ACHN (cell line): ENCODE data around the gene PUM1.
"Not testable (repeated sequence)": the region's sequence is repeated elsewhere in the genome, so short reads cannot be mapped to it uniquely, and the experiment has no call there.

ENCODE experiments used
- DNase-seq: peaks from one replicate; pipeline ENCODE4 v3.0.0-alpha.2; 2015
- in situ Hi-C: cut with HindIII; loops from 2 replicates; pipeline ENCODE4 v1.10.0; 2017; ENCODE audit warnings: low sequenced_read_pairs, low pct_ligation_motif_present, low pct_unique_long_range_greater_than_20kb

The PUM1 gene

DNA sequence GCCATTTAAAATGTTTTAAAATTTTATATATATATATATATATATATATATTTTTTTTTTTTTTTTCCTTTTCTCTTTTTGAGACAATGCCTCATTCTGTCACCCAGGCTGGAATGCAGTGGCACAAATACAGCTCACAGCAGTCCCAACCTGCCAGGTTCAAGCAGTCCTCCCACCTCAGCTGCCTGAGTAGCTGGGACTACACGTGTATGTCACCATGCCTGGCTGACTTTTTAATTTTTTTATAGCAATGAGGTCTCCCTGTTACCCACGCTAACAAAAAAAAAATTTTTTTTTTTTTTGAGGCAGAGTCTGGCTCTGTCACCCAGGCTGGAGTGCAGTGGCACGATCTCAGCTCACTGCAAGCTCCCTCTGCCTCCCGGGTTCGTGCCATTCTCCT is 26.6 kb downstream of the PUM1 start:
- in situ Hi-C loops, DNase-seq: not testable (repeated sequence)

DNA sequence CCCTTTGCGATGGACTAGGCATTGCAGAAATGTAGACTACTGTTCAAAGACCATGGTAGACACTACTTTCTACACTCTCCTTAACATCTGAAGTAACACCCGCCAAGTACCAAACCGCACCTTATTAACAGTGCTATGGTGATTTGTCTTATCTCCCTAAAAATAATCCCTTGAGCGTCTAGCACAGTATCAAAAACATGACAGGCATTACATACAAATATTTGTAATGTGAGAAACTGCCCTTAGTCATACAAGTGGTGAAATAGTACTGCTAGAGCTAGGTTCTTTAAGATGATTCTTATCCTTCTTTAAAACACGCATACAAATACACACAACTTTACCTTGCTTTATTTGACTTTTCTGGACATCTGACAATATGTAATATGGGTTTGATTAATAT is 27.2 kb downstream of the PUM1 start:
- no peak for DNase-seq
- in situ Hi-C loops = no loop called here

DNA sequence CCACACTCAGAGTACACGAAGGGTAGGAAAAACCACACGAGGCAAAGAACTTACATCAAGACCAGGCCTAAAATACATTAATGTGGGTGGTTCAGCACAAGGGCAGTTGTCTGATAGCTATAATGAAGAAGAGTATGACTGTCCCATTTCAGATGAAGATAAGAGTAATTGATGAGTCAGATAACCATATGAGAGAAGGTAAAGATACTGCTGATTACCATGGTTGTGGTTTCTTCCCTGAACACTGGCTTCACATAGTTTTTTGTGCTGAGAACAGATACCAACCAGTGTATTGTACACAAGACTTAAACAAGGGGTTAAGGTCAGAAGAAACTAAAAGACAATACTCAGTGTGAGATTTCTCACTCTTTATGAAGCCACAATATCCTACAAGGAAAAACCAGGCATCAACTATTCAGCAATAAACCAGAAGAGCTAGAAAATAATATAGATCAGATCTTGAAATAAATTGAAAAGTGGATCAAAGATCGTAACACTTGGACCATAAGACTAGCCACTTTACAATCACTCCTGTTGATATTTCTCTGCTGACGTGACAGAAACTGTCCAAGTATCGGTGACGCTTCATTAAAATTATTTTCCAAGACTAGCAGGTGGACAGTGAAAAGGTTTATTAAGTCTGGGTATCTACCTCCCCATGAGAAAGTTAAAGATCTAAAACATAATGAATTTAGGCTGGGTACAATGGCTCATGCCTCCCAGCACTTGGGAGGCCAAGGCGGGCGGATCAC is 28.6 kb downstream of the PUM1 start:
- in situ Hi-C loops = no loop called here
- DNase-seq = no peak

DNA sequence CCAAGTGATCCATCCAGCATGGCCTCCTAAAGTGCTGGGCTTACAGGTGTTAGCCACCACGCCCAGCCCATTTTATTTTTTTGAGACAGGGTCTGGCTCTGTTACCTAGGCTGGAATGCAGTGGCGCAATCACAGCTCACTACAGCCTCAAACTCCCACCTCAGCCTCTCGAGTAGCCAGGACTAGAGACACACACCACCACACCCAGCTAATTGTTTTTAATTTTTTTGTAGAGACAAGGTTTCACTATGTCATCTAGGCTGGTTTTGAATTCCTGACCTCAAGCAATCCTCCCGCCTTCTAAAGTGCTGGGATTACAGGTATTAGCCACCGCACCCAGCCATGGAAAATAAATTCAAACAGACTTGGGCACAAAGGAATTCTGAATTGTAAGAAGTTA is 31.9 kb downstream of the PUM1 start:
- in situ Hi-C loops = no loop called here
- no peak for DNase-seq

DNA sequence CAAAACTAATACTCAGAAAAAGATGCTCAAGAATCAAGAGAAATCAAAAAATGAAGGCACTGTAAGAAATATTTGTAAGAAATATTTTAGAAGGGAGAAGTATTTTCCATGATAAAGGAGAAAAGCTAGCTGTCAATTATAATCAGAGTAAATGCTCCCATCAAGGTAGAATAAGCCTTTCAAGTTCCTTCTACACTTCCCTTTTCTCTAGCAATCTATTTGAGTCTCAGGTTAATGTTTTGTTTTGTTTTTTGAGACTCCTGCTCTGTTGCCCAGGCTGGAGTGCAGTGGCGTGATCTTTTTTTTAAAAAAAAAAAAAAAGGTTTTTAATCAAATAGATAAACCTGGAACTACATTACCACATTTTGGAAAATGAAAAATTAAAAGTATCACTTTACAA is 33.3 kb downstream of the PUM1 start:
- in situ Hi-C loops = no loop called here
- DNase-seq = no peak

DNA sequence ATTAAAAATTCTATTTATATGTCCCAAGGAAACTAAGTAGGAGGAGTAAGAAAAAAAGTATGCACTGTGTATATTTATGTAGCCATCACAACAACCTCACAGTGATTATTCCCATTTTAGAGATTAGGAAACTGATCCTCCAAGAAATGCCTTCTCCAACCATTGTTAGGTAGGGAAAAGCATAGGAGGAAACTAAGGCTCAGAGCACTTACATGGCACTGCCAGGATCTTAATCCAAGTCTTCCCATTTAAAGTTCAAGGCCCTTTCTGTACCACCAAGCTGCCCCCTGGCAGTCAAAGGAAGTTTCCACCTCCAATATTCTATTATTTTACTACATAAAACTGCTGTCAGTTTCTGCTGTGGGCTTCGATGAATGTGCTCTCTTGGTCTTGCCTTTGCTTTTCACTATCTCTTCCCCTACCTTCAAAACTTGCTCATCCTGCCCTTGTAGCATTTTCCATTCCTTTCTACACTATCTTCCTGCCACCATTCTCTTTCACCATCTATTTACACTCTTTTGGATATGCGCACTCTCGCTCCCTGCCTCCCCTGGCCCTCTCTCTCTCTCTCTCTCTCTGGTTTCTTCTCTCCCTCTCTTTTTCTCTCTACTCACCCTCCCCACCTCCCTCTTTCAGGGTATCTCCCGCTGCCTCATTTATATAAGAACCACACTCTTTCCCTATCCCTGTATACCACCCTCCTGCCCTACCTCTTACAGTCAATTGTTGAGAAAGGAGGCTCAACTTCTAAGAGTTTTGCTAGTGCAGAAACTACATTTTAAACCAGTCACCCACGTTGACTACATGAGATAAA is 34.0 kb downstream of the PUM1 start:
- in situ Hi-C loops = no loop called here
- DNase-seq = no peak

DNA sequence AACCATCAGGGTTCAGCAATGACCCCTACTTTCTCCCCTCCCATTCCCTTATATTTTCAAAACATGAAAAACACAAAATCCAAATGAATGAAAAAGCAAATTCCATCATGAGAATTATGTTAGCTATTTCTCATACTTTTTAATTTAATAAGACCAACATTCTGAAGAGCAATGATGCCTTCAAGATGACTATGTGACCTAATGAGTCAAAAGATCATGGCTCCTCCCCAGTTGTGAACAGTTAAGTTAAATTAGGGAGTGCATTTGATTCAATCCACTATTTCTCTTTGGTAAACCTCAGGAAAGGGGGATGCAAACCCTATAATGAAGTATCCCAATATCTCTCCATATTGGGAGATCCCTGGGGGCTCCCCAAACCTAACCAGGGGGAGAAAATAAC is 36.5 kb downstream of the PUM1 start:
- in situ Hi-C loops = no loop called here
- no peak for DNase-seq

DNA sequence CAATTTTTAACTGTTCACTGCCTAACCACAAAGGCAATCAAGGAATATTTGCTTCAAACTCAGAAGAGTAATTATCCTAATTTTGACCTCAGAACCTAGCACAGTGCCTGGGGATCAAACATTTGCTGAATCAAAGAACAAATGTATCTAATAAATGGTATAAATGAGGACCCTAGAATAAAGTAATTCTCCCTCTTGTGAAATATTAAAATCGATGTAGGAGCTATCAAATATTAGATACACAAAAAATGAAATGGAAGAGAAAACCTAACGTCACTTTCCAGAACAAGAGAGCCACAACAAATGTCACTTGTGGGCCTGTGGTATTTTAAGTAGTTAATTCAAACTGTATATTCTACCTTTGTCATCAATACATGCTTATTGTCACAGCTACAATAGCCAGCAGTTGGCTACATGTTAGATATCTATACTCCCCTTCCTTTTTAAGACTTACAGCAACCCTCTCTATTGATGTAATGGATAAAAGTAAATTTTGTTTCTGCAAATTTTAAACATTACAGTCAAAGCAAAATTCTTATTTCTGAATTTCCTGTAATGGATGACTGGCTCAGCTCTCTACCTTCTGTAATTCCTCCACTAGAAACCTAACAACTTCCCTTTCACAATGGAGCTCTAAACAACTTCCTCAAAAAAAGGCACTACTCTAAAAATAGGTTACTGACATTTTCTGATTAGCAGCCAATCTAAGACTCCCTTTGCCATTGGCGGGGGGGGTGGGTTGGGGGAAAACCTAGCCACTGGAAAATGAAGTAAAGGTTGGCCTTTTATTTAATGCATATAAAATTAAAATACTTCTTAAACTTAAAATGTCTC is 37.6 kb downstream of the PUM1 start:
- in situ Hi-C loops = no loop called here
- DNase-seq = no peak

DNA sequence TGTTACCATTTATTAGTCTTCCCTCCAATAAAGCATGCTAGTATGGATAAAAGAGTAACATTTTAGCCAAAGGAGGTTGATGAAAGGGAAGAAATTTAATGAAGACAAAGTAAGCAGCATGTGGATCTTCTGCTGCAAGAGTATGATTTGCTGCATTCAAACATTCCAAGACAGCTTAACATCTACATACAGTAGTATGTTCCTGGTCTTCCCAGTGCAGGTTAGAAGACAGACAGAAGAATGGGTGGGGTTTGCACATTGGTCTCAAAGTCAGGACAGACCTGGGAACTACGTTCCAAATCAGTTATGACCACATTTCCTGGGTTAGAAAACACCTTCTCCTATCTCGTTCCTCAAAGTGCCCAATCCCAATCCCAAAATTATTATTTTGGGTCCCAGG is 43.3 kb downstream of the PUM1 start:
- in situ Hi-C loops = no loop called here
- no peak for DNase-seq

DNA sequence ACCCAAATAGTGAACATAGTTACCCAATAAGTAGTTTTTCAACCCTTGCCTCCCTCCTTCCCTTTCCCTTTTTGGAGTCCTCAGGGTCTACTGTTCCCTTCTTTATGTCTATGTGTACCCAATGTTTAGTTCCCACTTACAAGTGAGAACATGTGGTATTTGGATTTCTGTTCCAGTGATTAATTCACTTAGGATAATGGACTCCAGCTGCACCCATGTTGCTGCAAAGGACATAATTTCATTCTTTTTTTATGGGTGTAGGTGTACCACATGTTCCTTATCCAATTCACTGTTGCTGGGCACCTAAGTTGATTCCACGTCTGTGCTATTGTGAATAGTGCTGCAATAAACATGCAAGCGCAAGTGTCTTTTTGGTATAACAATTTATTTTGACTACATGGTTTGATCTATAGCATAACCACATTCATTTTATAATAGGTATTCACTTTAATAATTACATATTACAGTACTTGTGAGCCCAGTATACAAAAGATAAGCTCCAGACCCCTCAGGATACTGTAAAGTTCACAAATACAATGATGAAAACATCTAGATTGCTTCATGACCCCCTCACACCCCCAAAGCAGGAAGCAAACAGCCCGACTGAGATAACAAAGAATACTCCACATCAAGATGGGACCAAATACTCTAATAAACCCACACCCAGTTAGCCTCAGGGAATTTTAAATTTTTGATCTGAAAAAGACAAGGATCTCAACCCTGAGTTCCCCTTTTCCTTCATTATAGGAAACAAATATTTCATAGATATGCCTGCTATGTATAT is 45.3 kb downstream of the PUM1 start:
- in situ Hi-C loops = no loop called here
- DNase-seq = no peak

DNA sequence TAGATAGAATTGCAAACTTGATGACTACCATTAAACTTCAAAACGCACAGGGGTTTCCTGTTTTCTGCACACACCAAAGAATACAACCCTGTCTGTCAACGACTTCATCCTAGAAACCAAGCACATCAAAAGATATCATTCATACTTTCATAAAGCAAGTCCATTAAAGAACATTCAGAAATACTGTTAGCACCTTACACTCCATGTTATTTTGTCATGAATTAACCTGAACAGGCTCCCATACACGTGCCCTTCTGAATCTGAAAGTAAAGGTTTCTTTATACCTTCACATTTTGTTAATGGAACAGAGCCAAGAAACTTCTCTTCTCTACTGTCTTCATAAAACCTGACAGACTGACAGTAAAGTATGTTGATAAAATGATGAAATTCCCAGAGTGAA is 46.1 kb downstream of the PUM1 start:
- no peak for DNase-seq
- in situ Hi-C loops = no loop called here

DNA sequence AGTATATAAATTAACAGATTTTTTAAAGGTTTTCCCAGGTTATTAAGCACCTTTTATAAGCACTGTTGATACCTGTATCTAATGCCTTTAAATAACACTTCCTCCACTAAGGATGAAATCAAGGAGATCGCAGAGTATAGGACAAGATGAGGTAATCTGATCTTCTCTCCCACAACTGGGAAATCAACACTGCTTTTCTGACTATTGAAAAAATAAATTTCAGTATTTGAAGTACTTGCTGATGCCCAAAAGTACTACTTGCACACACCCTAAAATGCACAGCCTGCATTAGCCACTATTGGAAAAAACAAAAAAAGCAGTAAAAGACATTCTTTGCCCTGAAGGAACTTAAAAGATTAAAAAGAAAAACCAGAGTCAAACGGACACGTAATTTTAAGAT is 48.6 kb downstream of the PUM1 start:
- in situ Hi-C loops = no loop called here
- DNase-seq = no peak

DNA sequence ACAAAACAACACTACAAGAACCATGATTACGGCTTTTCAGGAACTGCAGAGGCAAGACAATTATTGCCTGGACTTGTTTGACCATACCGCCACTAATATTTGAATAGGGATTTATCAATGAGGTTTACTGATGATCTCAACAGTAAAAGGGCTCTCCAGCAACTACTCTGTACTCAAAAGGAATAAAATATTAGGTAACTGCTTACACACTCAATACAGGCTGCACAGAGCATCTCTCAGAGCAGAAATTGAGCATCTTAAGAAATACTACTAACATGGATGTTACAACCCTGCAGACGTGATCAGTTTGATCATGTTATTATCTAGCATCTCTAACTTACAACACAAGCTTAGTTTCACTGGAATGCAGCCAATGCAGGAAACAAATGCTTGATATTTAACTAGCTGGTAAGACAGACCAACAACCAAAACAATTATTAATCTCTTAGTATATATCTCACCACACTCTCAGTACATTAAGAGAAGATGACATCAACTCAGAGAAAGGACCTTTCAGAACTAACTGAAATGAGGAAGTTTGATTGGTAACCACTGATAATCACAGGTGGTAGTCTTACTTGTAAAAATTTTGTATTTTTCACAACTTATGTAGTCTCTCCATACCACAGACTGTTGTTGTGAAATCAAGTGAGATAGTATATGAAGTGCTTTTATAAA is 52.2 kb downstream of the PUM1 start:
- peak; percentile 71 for DNase-seq
- in situ Hi-C loops = no loop called here

DNA sequence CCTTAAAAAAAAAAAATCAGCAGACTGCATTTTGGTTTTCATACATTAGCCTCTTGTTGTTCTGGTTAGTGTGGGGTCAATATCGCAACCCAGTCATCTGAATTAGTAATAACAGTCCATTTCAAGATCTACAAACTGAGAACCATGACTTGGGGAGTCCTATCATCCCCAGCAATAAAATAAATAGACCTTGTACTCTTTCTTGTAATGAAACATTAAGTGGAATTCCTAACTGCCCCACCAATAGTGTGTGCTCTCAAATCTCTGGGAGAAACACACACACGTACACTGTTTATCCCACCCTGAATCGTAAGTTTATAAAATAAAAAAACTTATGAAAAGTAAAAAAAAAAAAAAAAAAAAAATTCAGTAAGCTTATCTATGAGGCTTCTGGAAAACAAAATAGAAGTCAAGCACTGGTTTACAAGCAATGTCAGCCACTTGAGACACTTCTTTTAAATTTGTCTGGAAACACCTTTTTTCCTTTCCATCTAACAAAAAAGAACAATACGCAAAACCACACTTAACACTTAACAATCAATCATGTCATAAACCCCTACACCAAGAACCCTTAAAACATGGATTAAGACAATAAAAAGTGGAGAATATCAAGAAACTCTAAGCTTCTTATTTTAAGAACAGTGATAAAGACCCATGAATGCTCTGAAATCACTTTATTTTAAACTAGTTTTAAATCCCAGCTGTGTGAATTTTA is 53.1 kb downstream of the PUM1 start:
- in situ Hi-C loops = no loop called here

DNA sequence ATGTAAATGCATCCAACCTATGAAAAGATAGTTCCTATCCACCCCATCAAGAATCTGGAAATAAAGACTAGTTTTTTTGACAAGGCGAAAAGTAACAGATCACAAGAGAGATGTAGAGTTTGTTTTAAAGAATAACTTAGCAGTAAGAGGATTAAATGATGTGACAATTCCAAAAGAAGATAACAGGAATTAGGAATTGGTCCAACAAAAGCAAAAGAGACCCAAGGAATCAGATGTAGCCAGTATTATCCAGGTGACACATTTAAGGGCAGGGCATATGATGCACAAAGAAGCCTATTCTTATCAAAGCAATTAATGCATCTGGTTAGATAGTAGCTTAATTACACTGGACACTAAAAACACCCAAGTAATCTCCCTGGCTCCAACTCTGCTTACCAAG is 53.8 kb downstream of the PUM1 start:
- no peak for DNase-seq
- in situ Hi-C loops = no loop called here

More for the DNA sequence above, 53.1 kb downstream of the PUM1 start:
- no peak for DNase-seq

DNA sequence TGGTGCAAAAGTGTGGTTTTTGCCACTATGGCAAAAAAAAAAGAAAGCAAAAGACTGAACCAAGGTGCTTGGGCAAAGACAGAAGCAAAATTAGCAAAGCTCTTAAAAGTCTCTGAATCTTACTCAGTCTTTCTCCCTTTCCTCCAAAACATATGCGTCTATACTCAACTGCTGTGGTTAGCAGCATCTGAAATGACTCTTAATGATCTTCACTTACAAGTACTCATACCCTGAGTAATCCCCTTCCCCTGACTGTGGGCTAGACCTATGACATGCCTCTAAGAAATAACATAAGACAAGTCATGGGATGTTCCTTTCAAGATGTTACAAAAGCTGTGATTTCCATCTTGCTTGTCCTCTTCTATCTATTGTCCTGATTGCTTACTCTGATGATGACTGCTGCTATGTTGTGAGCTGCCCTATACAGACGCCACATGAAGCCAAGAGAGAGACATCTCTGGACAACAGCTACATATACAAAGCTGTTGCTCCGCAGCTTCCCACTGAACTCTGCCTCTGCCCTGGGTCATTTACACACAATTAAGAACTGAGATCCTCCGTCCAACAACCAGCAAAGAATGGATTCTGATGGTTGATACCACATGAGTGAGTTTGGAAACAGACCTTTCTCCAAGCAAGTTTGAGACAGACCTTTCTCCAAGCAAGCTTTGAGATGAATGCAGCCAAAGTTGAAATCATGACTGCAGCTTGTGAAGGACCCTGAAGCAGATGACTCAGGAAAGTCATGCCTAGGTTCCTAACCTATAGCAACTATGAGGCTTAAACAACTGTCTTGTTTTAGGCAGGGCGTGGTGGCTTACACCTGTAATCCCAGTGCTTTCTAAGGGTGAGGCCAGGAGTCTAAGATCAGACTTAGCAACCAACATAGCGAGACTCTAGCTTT is 55.2 kb downstream of the PUM1 start:
- no peak for DNase-seq
- in situ Hi-C loops = no loop called here
